ENCODE measurements around the gene COMT. TPM values are rescaled to one million over a fixed set of nuclear protein-coding genes. Genes with fewer than 3 reads are reported as not detected.

COMT gene
- total and polyA plus RNA-seq, 4 donors = 75.3 to 430 (median 146) TPM

- TF ChIP-seq FOXA2 (IDR thresholded peaks at IDR 0.05) (peak; percentile 53), ZBTB33 (IDR thresholded peaks at IDR 0.05) (no peak), HNF4A (conservative IDR thresholded peaks at IDR 0.05) (peak; percentile 100), RXRA (IDR thresholded peaks at IDR 0.05) (peak; percentile 100), GABPA (IDR thresholded peaks at IDR 0.05 in 1 of 2, conservative IDR thresholded peaks at IDR 0.05 in 1 of 2) (peak in 1 of 2 donors; percentile 64)
Observed at GRCh38 chr22:19970479-19971275, 29.1 kb downstream of the COMT start (continued).

- peak overlapping the region in 1 of 2 donors; percentile 24 for H3K9ac ChIP-seq (ENCODE audit: low read depth in 1 of 2, low read length in 2 of 2)
- H3K36me3 ChIP-seq (ENCODE audit: control insufficient read depth in 4 of 4, insufficient read depth in 3 of 4, low read depth in 1 of 4, low read length in 3 of 4) = peaks cover 0 to 15% (median 3%) of the 10 kb centered on the region in 4 donors
- H3K4me3 ChIP-seq (ENCODE audit: low read depth in 1 of 3, low read length in 3 of 3) = no peak overlapping the region
- H3K27me3 ChIP-seq (ENCODE audit: control insufficient read depth in 4 of 4, insufficient read depth in 4 of 4, low read length in 3 of 4) = no peaks in the 10 kb centered on the region
- peak overlapping the region; percentile 85 to 91 for H3K27ac ChIP-seq (ENCODE audit: low read depth in 1 of 2, low read length in 2 of 2)
- DNase-seq (ENCODE audit: low spot score) = no peak
- 49% methylated on average over 28 of the region's 28 CpGs for WGBS
- peaks cover 23 to 56% (median 41%) of the 10 kb centered on the region in 4 donors for H3K4me1 ChIP-seq (ENCODE audit: control insufficient read depth in 4 of 4, insufficient read depth in 4 of 4, low read length in 3 of 4)
- H3K9me3 ChIP-seq (ENCODE audit: control insufficient read depth in 4 of 4, low read length in 3 of 4) = no peaks in the 10 kb centered on the region
- TF ChIP-seq ATF3 (IDR thresholded peaks at IDR 0.05) (no peak), ZBTB33 (IDR thresholded peaks at IDR 0.05) (no peak), SP1 (IDR thresholded peaks at IDR 0.05) (peak; percentile 56), RAD21 (IDR thresholded peaks at IDR 0.05) (no peak), REST (IDR thresholded peaks at IDR 0.05) (no peak), MAX (IDR thresholded peaks at IDR 0.05) (no peak), JUND (IDR thresholded peaks at IDR 0.05) (no peak), FOXA2 (IDR thresholded peaks at IDR 0.05) (no peak), RXRA (IDR thresholded peaks at IDR 0.05) (peak in 1 of 2 donors; percentile 21), TAF1 (conservative IDR thresholded peaks at IDR 0.05) (no peak), HNF4G (IDR thresholded peaks at IDR 0.05) (no peak), YY1 (IDR thresholded peaks at IDR 0.05) (no peak), FOXA1 (IDR thresholded peaks at IDR 0.05) (no peak), NR2F2 (IDR thresholded peaks at IDR 0.05) (no peak), HNF4A (conservative IDR thresholded peaks at IDR 0.05) (peak; percentile 7 to 44)
Observed at GRCh38 chr22:19971276-19972124, 29.9 kb downstream of the COMT start.

Data from liver (tissue), 9 donors.